Dendritic cell treated with granulocyte-macrophage colony-stimulating factor and Interleukin-4, amounts not matched to agents 40 ng/mL and 50 ng/mL, for 4 days (primary cell): ENCODE measurements around the gene ADAMTS8.

Experiments used
- H3K27ac Mint-ChIP-seq: one replicate; pipeline ENCODE4 v1.8.0; 2022; ENCODE audit warnings: mild to moderate bottlenecking, mixed read lengths
- H3K27me3 Mint-ChIP-seq: one replicate; pipeline ENCODE4 v1.8.0; 2022; ENCODE audit warnings: mild to moderate bottlenecking, mixed read lengths
- H3K36me3 Mint-ChIP-seq: one replicate; pipeline ENCODE4 v1.8.0; 2022; ENCODE audit warnings: low read depth, mixed read lengths
- H3K4me1 Mint-ChIP-seq: one replicate; pipeline ENCODE4 v1.8.0; 2022; ENCODE audit warnings: low read depth, mixed read lengths
- H3K4me3 Mint-ChIP-seq: one replicate; pipeline ENCODE4 v1.8.0; 2022; ENCODE audit warnings: mild to moderate bottlenecking, moderate library complexity, mixed read lengths
- H3K9me3 Mint-ChIP-seq: one replicate; pipeline ENCODE4 v1.8.0; 2022; ENCODE audit warnings: mixed read lengths
- intact Hi-C: fragments of 100-400 bp; cut with micrococcal nuclease; formaldehyde crosslinking; loops from one replicate; pipeline ENCODE4 v1.15.0; 2022

The ADAMTS8 gene

GRCh38 chr11:130428316-130429119, at the start of gene ADAMTS8:
Gene ADAMTS8 (minus strand): TSS chr11:130428609. CDS start chr11:130428286, 323 bp downstream.
- H3K36me3 Mint-ChIP-seq: no peaks in the 10 kb centered on the region
- H3K27me3 Mint-ChIP-seq: peaks cover 71% of the 10 kb centered on the region

GRCh38 chr11:130477586-130478203, 49.3 kb upstream of the ADAMTS8 start:
- Mint-ChIP-seq H3K4me3 (no peak overlapping the region), H3K27ac (no peak overlapping the region), H3K36me3 (no peaks in the 10 kb centered on the region), H3K4me1 (no peaks in the 10 kb centered on the region), H3K9me3 (no peaks in the 10 kb centered on the region), H3K27me3 (no peaks in the 10 kb centered on the region)
- intact Hi-C loops: no loop called here

More at GRCh38 chr11:130428316-130429119, at the start of gene ADAMTS8:
- intact Hi-C loops: no loop called here
- Mint-ChIP-seq H3K9me3 (no peaks in the 10 kb centered on the region), H3K27ac (no peak within 1 kb of the TSS), H3K4me1 (peaks cover 12% of the 10 kb centered on the region), H3K4me3 (peak within 1 kb of the TSS; percentile 35)

- Mint-ChIP-seq H3K9me3 (no peaks in the 10 kb centered on the region), H3K36me3 (no peaks in the 10 kb centered on the region), H3K27ac (no peak overlapping the region), H3K4me3 (no peak overlapping the region), H3K27me3 (no peaks in the 10 kb centered on the region), H3K4me1 (no peaks in the 10 kb centered on the region)
- intact Hi-C loops: no loop called here
Measured at GRCh38 chr11:130476922-130477491, 48.6 kb upstream of the ADAMTS8 start.

- no peaks in the 10 kb centered on the region for H3K9me3 Mint-ChIP-seq
- H3K4me3 Mint-ChIP-seq: no peak overlapping the region
- H3K27ac Mint-ChIP-seq: no peak overlapping the region
- no peaks in the 10 kb centered on the region for H3K27me3 Mint-ChIP-seq
- no peaks in the 10 kb centered on the region for H3K36me3 Mint-ChIP-seq
- no peaks in the 10 kb centered on the region for H3K4me1 Mint-ChIP-seq
- intact Hi-C loops: no loop called here
Measured at GRCh38 chr11:130476200-130476921, 48.0 kb upstream of the ADAMTS8 start.

GRCh38 chr11:130475426-130476053, 47.1 kb upstream of the ADAMTS8 start:
- H3K4me3 Mint-ChIP-seq: no peak overlapping the region
- no peaks in the 10 kb centered on the region for H3K36me3 Mint-ChIP-seq
- H3K27ac Mint-ChIP-seq: no peak overlapping the region
- H3K4me1 Mint-ChIP-seq: no peaks in the 10 kb centered on the region
- intact Hi-C loops: no loop called here
- no peaks in the 10 kb centered on the region for H3K9me3 Mint-ChIP-seq
- no peaks in the 10 kb centered on the region for H3K27me3 Mint-ChIP-seq

- no peak overlapping the region for H3K4me3 Mint-ChIP-seq
- intact Hi-C loops: no loop called here
- H3K27ac Mint-ChIP-seq: no peak overlapping the region
- no peaks in the 10 kb centered on the region for H3K27me3 Mint-ChIP-seq
- no peaks in the 10 kb centered on the region for H3K9me3 Mint-ChIP-seq
- H3K4me1 Mint-ChIP-seq: no peaks in the 10 kb centered on the region
- no peaks in the 10 kb centered on the region for H3K36me3 Mint-ChIP-seq
Measured at GRCh38 chr11:130474637-130475400, 46.4 kb upstream of the ADAMTS8 start.

- no peaks in the 10 kb centered on the region for H3K36me3 Mint-ChIP-seq
- H3K9me3 Mint-ChIP-seq: no peaks in the 10 kb centered on the region
Measured at GRCh38 chr11:130473795-130474377, 45.5 kb upstream of the ADAMTS8 start.

GRCh38 chr11:130473056-130473794, 44.8 kb upstream of the ADAMTS8 start:
- Mint-ChIP-seq H3K9me3 (no peaks in the 10 kb centered on the region), H3K4me3 (no peak overlapping the region), H3K27me3 (no peaks in the 10 kb centered on the region), H3K36me3 (no peaks in the 10 kb centered on the region), H3K27ac (no peak overlapping the region), H3K4me1 (no peaks in the 10 kb centered on the region)
- intact Hi-C loops: no loop called here

More at GRCh38 chr11:130473795-130474377, 45.5 kb upstream of the ADAMTS8 start:
- Mint-ChIP-seq H3K27ac (no peak overlapping the region), H3K4me1 (no peaks in the 10 kb centered on the region), H3K4me3 (no peak overlapping the region), H3K27me3 (no peaks in the 10 kb centered on the region)
- intact Hi-C loops: no loop called here

GRCh38 chr11:130472434-130472961, 44.1 kb upstream of the ADAMTS8 start:
- intact Hi-C loops: no loop called here
- Mint-ChIP-seq H3K4me3 (no peak overlapping the region), H3K4me1 (no peaks in the 10 kb centered on the region)

GRCh38 chr11:130471731-130472433, 43.5 kb upstream of the ADAMTS8 start:
- Mint-ChIP-seq H3K4me3 (no peak overlapping the region), H3K36me3 (no peaks in the 10 kb centered on the region), H3K27me3 (no peaks in the 10 kb centered on the region), H3K4me1 (no peaks in the 10 kb centered on the region), H3K9me3 (no peaks in the 10 kb centered on the region), H3K27ac (no peak overlapping the region)
- intact Hi-C loops: no loop called here

More at GRCh38 chr11:130472434-130472961, 44.1 kb upstream of the ADAMTS8 start:
- Mint-ChIP-seq H3K9me3 (no peaks in the 10 kb centered on the region), H3K27ac (no peak overlapping the region), H3K36me3 (no peaks in the 10 kb centered on the region), H3K27me3 (no peaks in the 10 kb centered on the region)

- H3K36me3 Mint-ChIP-seq: no peaks in the 10 kb centered on the region
- H3K9me3 Mint-ChIP-seq: no peaks in the 10 kb centered on the region
- H3K4me3 Mint-ChIP-seq: no peak overlapping the region
- H3K27me3 Mint-ChIP-seq: no peaks in the 10 kb centered on the region
- intact Hi-C loops: no loop called here
- no peaks in the 10 kb centered on the region for H3K4me1 Mint-ChIP-seq
- no peak overlapping the region for H3K27ac Mint-ChIP-seq
Measured at GRCh38 chr11:130470832-130471706, 42.7 kb upstream of the ADAMTS8 start.
